IPS DF 6.9 (cell line): ENCODE data around the gene CCDC85C.

Source experiments
- DNase-seq: peaks from one replicate; pipeline ENCODE4 v3.0.0-alpha.2; 2013; ENCODE audit warnings: low read depth, low spot score
- H3K27ac ChIP-seq: one replicate; pipeline ENCODE4 v1.5.1; 2013; ENCODE audit warnings: low read length, control low read depth
- H3K27me3 ChIP-seq: 2 replicates; pipeline ENCODE4 v1.6.1; 2013; ENCODE audit warnings: mild to moderate bottlenecking, low read length; ENCODE audit not compliant: control insufficient read depth, insufficient read depth
- H3K36me3 ChIP-seq: 2 replicates; pipeline ENCODE4 v1.6.1; 2013; ENCODE audit warnings: low read length; ENCODE audit not compliant: control insufficient read depth, insufficient read depth
- H3K4me1 ChIP-seq: 2 replicates; pipeline ENCODE4 v1.6.1; 2013; ENCODE audit warnings: low read length; ENCODE audit not compliant: control insufficient read depth, insufficient read depth
- H3K4me3 ChIP-seq: 2 replicates; pipeline ENCODE4 v1.5.1; 2013; ENCODE audit warnings: mild to moderate bottlenecking, low read length
- H3K9me3 ChIP-seq: 2 replicates; pipeline ENCODE4 v1.6.1; 2013; ENCODE audit warnings: low read length, inconsistent platforms; ENCODE audit not compliant: control insufficient read depth, insufficient read depth
- WGBS: extraction: QIAGEN DNeasy Blood & Tissue Kit; methylation state at CpG from one replicate; pipeline ENCODE4 v1.1.7; 2013; ENCODE audit warnings: mixed read lengths, missing lambda C conversion rate; ENCODE audit not compliant: insufficient read length, insufficient coverage; 5-methylcytosine and 5-hydroxymethylcytosine counted together

The CCDC85C gene

GRCh38 chr14:99603471-99604277 lies at the start of gene CCDC85C:
TSS of gene CCDC85C (minus strand) at chr14:99604207. CDS start at chr14:99603959, 248 bp downstream.
- Histone ChIP-seq H3K4me1 (peaks cover 3% of the 10 kb centered on the region), H3K27me3 (peaks cover 10% of the 10 kb centered on the region), H3K4me3 (peak within 1 kb of the TSS; percentile 87; the same call in 1 of the 2 replicates), H3K27ac (no peak within 1 kb of the TSS), H3K36me3 (no peaks in the 10 kb centered on the region), H3K9me3 (no peaks in the 10 kb centered on the region)
- no peak for DNase-seq
- WGBS, result no CpG with 5 or more reads among the region's 128 CpGs

DNA sequence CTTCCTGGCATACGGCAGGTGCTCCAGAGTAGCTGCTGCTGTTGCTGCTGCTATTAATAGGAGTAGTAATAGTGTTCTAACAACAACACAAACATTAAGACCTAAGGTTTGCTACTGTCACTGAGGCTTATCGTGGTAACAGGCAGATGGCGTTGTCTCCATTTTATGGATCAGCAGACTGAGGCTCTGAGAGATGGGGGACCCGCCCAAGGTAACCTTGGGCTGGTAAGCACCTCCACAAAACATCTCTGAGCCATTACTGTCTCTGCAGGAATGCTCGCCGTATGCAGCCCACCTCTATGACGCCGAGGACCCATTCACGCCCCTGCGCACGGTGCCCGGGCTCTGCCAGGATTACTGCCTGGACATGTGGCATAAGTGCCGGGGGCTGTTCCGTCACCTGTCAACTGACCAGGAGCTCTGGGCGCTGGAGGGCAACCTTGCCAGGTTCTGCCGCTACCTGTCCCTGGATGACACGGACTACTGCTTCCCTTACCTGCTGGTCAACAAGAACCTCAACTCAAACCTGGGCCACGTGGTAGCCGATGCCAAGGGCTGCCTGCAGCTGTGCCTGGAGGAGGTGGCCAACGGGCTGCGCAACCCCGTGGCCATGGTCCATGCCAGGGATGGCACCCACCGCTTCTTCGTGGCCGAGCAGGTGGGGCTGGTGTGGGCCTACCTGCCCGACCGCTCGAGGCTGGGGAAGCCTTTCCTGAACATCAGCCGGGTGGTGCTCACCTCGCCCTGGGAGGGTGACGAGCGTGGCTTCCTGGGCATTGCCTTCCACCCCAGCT lies 48.1 kb upstream of the CCDC85C start:
- Histone ChIP-seq H3K4me3 (no peak overlapping the region), H3K4me1 (no peaks in the 10 kb centered on the region), H3K36me3 (no peaks in the 10 kb centered on the region), H3K27me3 (no peaks in the 10 kb centered on the region), H3K27ac (no peak overlapping the region), H3K9me3 (no peaks in the 10 kb centered on the region)
- no peak for DNase-seq
- WGBS, result no CpG with 5 or more reads among the region's 32 CpGs

DNA sequence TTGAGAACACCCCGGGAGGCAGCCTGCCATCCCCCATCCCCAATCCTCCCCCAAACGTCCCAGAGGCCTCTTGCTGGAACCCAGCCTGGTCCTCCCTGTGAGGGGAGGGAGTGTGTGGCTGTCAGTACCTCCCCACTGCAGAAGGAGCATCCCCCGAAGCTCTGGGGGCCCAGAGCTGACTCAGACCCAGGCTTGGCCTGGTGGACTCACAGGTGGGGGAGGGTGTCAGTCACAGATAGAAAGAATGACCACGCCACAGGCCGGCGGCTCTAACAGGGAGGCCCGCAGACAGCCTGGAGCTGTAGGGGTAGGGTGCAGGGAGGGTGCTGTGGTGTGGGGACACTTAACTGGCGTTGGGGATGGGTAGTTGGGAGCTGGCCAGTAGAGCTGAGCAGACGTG lies 46.2 kb upstream of the CCDC85C start:
- H3K27ac ChIP-seq, result no peak overlapping the region
- H3K36me3 ChIP-seq, result no peaks in the 10 kb centered on the region
- no peak overlapping the region for H3K4me3 ChIP-seq
- DNase-seq, result no peak
- H3K9me3 ChIP-seq, result no peaks in the 10 kb centered on the region
- peaks cover 3% of the 10 kb centered on the region; the same call in 1 of the 2 replicates for H3K4me1 ChIP-seq
- no CpG with 5 or more reads among the region's 9 CpGs for WGBS
- peaks cover 2% of the 10 kb centered on the region; the same call in 1 of the 2 replicates for H3K27me3 ChIP-seq

- H3K4me1 ChIP-seq, result peaks cover 3% of the 10 kb centered on the region; the same call in 1 of the 2 replicates
- no peaks in the 10 kb centered on the region for H3K9me3 ChIP-seq
- peaks cover 2% of the 10 kb centered on the region; the same call in 1 of the 2 replicates for H3K27me3 ChIP-seq
- no peak overlapping the region for H3K4me3 ChIP-seq
- no peak overlapping the region for H3K27ac ChIP-seq
- H3K36me3 ChIP-seq, result no peaks in the 10 kb centered on the region
- DNase-seq, result no peak
- no CpG with 5 or more reads among the region's 8 CpGs for WGBS
Observed at GRCh38 chr14:99649643-99650042, 45.6 kb upstream of the CCDC85C start.

- Histone ChIP-seq H3K27ac (no peak overlapping the region), H3K4me1 (peaks cover 3% of the 10 kb centered on the region; the same call in 1 of the 2 replicates), H3K27me3 (peaks cover 2% of the 10 kb centered on the region; the same call in 1 of the 2 replicates), H3K9me3 (no peaks in the 10 kb centered on the region), H3K4me3 (no peak overlapping the region), H3K36me3 (no peaks in the 10 kb centered on the region)
- WGBS, result no CpG with 5 or more reads among the region's 8 CpGs
- no peak for DNase-seq
Observed at GRCh38 chr14:99649219-99649618, 45.2 kb upstream of the CCDC85C start.

DNA sequence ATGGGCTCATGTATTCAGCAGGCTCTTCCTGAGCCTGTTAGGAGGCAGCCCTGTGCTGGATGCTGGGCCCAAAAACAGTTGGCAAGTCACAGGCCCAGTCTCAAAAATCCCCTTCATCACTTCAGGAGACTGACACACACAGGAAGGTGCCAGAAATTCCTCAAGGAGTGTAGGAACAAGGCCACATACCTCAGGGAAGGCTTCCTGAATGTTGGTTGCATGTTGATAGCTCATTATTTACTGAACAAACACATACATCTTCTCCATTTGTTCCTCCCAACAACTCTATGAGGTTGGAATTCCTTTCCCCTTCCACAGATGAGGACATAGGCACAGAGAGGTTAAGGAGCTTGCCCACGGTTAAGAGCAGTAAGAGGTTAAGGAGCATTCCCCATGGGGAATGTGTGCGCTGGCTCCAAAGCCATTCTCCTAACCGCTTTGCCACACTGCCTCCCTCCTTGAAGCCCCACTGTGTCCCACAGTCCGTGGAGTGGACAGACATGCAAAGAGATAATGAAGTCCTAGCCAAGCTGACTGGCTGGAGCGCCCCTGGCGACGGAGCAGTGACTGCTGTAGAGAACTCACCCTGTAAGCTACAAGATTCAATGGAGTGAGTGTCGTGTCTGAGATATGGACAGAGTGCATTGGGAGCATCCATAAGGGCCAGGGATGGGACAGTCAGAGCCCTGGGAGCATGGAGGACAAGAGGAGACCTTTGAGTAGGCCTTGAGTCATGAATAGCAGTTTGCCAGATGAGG lies 44.2 kb upstream of the CCDC85C start:
- WGBS, result no CpG with 5 or more reads among the region's 8 CpGs

GRCh38 chr14:99647411-99647810 lies 43.4 kb upstream of the CCDC85C start:
- Histone ChIP-seq H3K27ac (no peak overlapping the region), H3K4me3 (no peak overlapping the region), H3K9me3 (no peaks in the 10 kb centered on the region), H3K27me3 (peaks cover 5% of the 10 kb centered on the region; the same call in 1 of the 2 replicates), H3K4me1 (peaks cover 4% of the 10 kb centered on the region), H3K36me3 (no peaks in the 10 kb centered on the region)
- no CpG with 5 or more reads among the region's 7 CpGs for WGBS
- no peak for DNase-seq

More for the DNA sequence above, 44.2 kb upstream of the CCDC85C start:
- H3K9me3 ChIP-seq, result no peaks in the 10 kb centered on the region
- peaks cover 5% of the 10 kb centered on the region; the same call in 1 of the 2 replicates for H3K27me3 ChIP-seq
- no peak overlapping the region for H3K4me3 ChIP-seq
- H3K27ac ChIP-seq, result no peak overlapping the region
- no peaks in the 10 kb centered on the region for H3K36me3 ChIP-seq
- DNase-seq, result no peak
- H3K4me1 ChIP-seq, result peaks cover 4% of the 10 kb centered on the region

DNA sequence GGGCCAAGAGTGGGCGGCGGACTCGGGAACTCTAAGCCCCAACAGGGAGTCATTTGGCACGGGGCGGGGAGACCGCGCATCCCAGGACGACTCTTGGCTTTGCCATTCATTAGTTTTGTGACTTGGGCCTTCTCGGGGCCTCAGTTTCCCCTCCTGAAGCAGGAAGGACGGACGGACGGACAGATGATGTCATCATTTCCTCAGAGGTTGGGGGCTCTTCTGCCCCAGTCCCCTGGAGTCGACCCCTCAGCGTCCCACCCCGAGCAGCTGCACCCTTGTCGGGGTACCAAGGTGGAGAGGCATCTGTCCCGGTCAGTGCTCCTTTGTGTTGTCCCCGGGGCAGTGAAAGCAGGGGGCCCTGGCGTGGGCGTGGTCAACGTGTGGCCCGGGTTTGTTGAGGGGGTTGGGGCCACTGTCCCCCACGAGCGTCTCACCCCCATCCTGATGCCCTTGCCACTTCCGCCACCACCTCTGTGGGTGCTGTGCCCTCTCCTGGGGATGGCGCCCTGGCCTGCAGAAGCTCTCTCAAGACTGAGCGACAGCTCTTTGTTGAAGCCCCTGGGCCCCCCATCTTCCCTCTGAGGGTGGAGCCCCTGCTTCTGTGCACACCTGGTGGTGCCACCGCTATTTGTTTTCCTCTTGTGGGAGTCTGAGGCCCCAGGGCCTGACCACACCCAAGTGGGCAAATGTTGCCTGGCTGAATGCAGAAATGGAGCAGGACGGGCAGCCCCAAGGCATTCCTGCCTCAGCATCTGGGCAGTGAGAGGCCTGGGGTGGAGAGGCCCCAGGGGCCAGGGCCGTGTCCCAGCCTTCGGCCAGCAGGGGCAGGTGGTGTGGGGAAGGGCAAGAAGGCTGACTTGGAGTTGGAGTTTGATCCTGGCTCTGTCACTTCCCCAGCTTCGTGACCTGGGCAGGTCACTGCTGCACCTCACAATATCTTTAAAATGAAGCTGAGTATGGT lies 41.8 kb upstream of the CCDC85C start:
- no CpG with 5 or more reads among the region's 32 CpGs for WGBS
- Histone ChIP-seq H3K4me1 (peaks cover 4% of the 10 kb centered on the region), H3K27me3 (peaks cover 5% of the 10 kb centered on the region; the same call in 1 of the 2 replicates), H3K4me3 (peak overlapping the region; percentile 49; the same call in 1 of the 2 replicates), H3K27ac (no peak overlapping the region), H3K36me3 (no peaks in the 10 kb centered on the region), H3K9me3 (no peaks in the 10 kb centered on the region)
- no peak for DNase-seq

DNA sequence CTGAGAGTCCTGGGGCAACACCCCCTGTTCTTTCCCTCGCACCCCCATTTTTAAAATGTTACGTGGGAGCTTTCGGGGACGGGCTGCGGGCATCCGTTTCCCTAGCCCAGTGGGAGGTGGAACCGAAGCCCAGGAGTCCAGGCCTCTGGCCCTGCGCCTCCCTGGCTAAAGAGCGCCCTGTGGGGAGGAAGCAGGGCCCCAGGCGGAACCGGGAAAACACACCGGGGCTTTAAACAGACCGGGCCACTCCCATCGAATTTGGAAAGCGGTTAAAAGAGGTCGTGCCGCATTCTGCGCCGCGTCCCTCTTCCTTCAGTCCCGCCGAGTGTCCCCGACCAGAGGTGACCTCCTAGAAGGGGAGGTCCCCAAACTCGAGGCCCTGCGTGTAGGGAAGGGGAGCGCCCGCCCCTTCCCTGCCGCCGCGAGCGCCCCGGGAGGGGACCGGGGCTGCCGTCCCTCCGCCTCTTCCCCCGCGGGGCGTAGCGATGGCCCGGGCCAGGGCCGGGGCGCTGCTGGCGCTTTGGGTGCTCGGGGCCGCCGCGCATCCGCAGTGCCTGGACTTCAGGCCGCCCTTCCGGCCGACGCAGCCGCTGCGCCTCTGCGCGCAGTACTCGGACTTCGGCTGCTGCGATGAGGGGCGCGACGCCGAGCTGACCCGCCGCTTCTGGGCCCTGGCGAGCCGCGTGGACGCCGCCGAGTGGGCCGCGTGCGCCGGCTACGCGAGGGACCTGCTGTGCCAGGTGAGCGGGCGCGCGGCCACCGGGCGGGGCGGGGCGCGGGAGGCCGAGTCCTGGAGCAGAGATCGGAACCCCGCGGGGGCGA lies 40.9 kb upstream of the CCDC85C start, which contains the start of gene HHIPL1:
TSS of gene HHIPL1 (plus strand) at position 407 of the 822 bp plus-strand sequence. CDS start at position 486, 79 bp downstream.
- no CpG with 5 or more reads among the region's 91 CpGs for WGBS
- Histone ChIP-seq H3K36me3 (no peaks in the 10 kb centered on the region), H3K27me3 (peaks cover 5% of the 10 kb centered on the region; the same call in 1 of the 2 replicates), H3K4me3 (peak within 1 kb of the TSS; percentile 49), H3K9me3 (no peaks in the 10 kb centered on the region), H3K27ac (no peak within 1 kb of the TSS), H3K4me1 (peaks cover 4% of the 10 kb centered on the region)
- DNase-seq, result no peak
